Colonic mucosa (tissue), 4 donors: ENCODE results near the gene FBXL7. TPM values are rescaled to one million over a fixed set of nuclear protein-coding genes. Genes with fewer than 3 reads are reported as not detected.

Source experiments
- DNase-seq: peaks from one replicate; pipeline ENCODE4 v3.0.0-alpha.2; 2020
- H3K27ac ChIP-seq: fragments of 200-600 bp; one replicate; pipeline ENCODE4 v1.8.0; 2021
- H3K27me3 ChIP-seq: fragments of 200-600 bp; one replicate; pipeline ENCODE4 v1.8.0; 2021
- H3K36me3 ChIP-seq: fragments of 200-600 bp; one replicate; pipeline ENCODE4 v1.8.0; 2021
- H3K4me1 ChIP-seq: fragments of 200-600 bp; one replicate; pipeline ENCODE4 v1.8.0; 2021; ENCODE audit warnings: mild to moderate bottlenecking
- H3K4me3 ChIP-seq: fragments of 200-600 bp; one replicate; pipeline ENCODE4 v1.8.0; 2021
- H3K9ac ChIP-seq, 2 donors: one replicate each; pipeline ENCODE4 v1.7.0; 2013; ENCODE audit warnings: control low read depth in 2 of 2, low read depth in 2 of 2, low read length in 2 of 2
- H3K9me3 ChIP-seq: fragments of 200-600 bp; one replicate; pipeline ENCODE4 v1.8.0; 2021
- intact Hi-C: fragments of 100-400 bp; cut with DNase I; formaldehyde crosslinking; loops from one replicate; pipeline ENCODE4 v1.14.1; 2022
- total RNA-seq, 2 donors: library from RNA; stranded (reverse); fragmentation: NEBNext Ultra II Directional in 1 of 2; extraction: Animal tissue kit (Norgen Biotek cat#: 25700) in 1 of 2; gene quantifications; one replicate each; pipeline ENCODE4 v1.2.1, GENCODE V29; 2021
- TF ChIP-seq, protein P1 (sequence below): fragments of 200-600 bp; IDR thresholded peaks from one replicate; pipeline ENCODE4 v1.8.0; 2022; ENCODE audit warnings: antibody characterized with exemption, mild to moderate bottlenecking
- donor health status: healthy.
- donor health status: DM: no; HTN: no; CAD: no.
- donor health status: DM: no; HTN: no; CAD: no.

FBXL7 gene
- total RNA-seq, 2 donors from 2014 or later: 1.6 to 3.0 TPM

- no peaks in the 10 kb centered on the region for H3K27me3 ChIP-seq
- H3K36me3 ChIP-seq: no peaks in the 10 kb centered on the region
- no peak for DNase-seq
- no peak overlapping the region for H3K27ac ChIP-seq
- H3K4me1 ChIP-seq: no peaks in the 10 kb centered on the region
- H3K9ac ChIP-seq: no peak overlapping the region
- H3K9me3 ChIP-seq: no peaks in the 10 kb centered on the region
- TF ChIP-seq, protein P1, sequence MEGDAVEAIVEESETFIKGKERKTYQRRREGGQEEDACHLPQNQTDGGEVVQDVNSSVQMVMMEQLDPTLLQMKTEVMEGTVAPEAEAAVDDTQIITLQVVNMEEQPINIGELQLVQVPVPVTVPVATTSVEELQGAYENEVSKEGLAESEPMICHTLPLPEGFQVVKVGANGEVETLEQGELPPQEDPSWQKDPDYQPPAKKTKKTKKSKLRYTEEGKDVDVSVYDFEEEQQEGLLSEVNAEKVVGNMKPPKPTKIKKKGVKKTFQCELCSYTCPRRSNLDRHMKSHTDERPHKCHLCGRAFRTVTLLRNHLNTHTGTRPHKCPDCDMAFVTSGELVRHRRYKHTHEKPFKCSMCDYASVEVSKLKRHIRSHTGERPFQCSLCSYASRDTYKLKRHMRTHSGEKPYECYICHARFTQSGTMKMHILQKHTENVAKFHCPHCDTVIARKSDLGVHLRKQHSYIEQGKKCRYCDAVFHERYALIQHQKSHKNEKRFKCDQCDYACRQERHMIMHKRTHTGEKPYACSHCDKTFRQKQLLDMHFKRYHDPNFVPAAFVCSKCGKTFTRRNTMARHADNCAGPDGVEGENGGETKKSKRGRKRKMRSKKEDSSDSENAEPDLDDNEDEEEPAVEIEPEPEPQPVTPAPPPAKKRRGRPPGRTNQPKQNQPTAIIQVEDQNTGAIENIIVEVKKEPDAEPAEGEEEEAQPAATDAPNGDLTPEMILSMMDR: no peak
- H3K4me3 ChIP-seq: no peak overlapping the region
- intact Hi-C loops: no loop called here
Observed at GRCh38 chr5:15592728-15593127, 92.7 kb downstream of the FBXL7 start.

DNA sequence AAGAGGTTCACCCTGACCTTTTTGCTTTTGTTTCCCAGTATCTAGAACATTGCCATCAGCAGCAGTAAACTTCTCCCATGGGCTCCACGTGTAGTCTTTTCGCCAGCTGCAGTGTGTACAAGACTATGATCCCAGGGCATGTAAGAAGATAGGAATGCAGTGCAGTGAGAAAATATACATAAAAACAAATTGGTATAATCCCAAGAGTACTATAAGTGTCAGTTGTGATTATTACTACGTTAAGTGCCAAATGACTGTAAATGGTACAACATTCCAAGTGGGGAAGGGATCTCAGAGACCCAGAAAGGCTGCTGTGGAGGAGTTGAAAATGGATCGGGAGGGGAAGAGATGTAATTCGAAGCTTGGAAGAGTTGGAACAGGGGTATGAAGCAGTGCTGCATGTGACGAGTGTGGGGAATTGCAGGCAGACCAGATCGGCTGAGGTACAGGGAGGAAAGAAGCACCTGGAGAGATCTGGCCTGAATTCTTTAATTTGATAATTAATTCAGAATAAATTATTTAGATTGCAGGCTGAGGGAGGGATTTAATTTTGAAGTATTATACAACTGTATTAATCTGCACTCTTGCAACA, 95.1 kb downstream of the FBXL7 start:
- TF ChIP-seq, protein P1: no peak
- no peak overlapping the region for H3K9ac ChIP-seq
- H3K36me3 ChIP-seq: no peaks in the 10 kb centered on the region
- intact Hi-C loops: no loop called here
- H3K27me3 ChIP-seq: no peaks in the 10 kb centered on the region
- no peak overlapping the region for H3K27ac ChIP-seq
- no peak overlapping the region for H3K4me3 ChIP-seq
- no peaks in the 10 kb centered on the region for H3K4me1 ChIP-seq
- no peak for DNase-seq
- H3K9me3 ChIP-seq: no peaks in the 10 kb centered on the region

GRCh38 chr5:15595929-15596328, 95.9 kb downstream of the FBXL7 start:
- no peak for DNase-seq
- H3K4me3 ChIP-seq: no peak overlapping the region
- no peak overlapping the region for H3K27ac ChIP-seq
- TF ChIP-seq, protein P1: no peak
- no peaks in the 10 kb centered on the region for H3K27me3 ChIP-seq
- intact Hi-C loops: no loop called here
- H3K4me1 ChIP-seq: no peaks in the 10 kb centered on the region
- no peaks in the 10 kb centered on the region for H3K36me3 ChIP-seq
- no peak overlapping the region for H3K9ac ChIP-seq
- H3K9me3 ChIP-seq: no peaks in the 10 kb centered on the region

DNA sequence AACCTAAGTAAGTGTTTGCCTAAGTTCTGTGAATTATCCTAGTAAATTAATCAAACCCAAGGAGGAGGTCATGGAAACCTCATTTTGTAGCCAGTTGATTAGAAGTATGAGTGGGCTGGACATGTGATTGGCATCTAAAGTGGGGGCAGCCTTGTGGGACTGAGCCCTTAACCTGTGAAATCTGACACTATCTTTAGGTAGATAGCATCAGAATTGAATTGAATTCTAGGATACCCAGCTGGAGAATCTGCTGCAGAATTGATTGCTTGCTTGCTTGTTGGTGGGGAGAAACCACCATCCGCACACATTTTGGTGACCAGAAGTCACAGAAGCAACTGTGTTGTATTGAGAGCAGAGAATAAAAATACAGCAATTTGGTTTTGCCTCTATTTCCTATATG, 97.0 kb downstream of the FBXL7 start:
- no peak overlapping the region for H3K9ac ChIP-seq
- no peaks in the 10 kb centered on the region for H3K36me3 ChIP-seq
- no peak for DNase-seq
- intact Hi-C loops: no loop called here
- H3K9me3 ChIP-seq: no peaks in the 10 kb centered on the region
- H3K4me3 ChIP-seq: no peak overlapping the region
- no peaks in the 10 kb centered on the region for H3K27me3 ChIP-seq
- TF ChIP-seq, protein P1: no peak
- no peak overlapping the region for H3K27ac ChIP-seq
- no peaks in the 10 kb centered on the region for H3K4me1 ChIP-seq

DNA sequence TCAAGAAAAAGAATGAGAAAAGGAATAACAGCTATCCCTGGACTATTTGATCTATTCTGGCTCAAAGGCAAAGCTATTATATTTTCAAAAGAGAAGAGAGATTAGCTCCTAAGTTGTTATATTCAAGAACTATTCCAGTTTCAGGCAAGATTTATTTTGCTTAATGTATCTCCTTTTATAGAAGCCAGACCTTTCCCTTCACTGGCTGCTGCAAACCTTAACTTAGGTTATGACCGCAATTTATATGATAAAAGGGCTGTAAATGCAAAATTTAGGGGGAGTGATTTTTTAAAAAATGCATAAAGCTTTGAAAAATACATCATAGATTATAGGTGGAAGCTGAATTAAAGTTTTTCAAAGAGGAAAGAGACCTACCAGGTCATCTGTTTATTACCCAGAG, 97.8 kb downstream of the FBXL7 start:
- Histone ChIP-seq H3K4me3 (no peak overlapping the region), H3K27ac (no peak overlapping the region), H3K9me3 (no peaks in the 10 kb centered on the region), H3K4me1 (no peaks in the 10 kb centered on the region), H3K36me3 (no peaks in the 10 kb centered on the region), H3K9ac (no peak overlapping the region), H3K27me3 (no peaks in the 10 kb centered on the region)
- TF ChIP-seq, protein P1: no peak
- no peak for DNase-seq
- intact Hi-C loops: no loop called here
